Measurements from ENCODE around the gene L1CAM.

L1CAM gene

DNA sequence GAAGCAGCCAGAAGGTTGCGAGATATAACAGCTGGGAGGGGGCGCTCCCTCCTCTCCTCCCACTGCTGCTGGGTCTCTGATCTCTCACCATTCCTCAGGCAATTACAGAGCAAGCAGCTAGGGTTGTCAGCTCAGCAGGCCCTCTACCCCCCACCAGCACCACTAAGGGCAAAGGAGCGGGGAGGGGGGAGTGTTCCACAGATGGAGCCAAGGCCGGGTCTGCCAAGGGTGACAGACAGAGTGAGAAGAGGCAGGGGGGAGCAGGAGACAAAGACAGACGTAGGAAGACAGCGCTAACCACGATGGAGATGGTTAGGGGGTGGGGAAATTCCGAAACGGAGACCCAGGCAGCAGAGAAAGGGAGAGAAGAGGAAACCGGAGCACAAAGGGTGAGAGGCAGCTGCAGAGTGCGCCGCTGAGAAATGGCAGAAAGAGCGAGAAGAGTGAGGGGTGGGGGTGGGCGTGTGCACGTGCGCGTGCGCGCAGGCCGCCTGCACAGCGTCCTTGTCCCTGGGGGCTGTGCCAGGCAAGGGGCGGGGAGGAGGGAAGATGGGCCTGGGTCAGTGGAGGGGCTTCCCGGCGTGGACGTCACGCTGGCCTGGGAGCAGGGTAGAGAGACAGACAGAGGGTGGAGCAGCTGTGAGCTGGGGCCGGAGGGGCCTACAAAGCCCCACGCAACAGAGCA lies 6.9 kb downstream of the L1CAM start:
- no peak for DNase-seq (ENCODE audit: low read depth)
- TF ChIP-seq, protein P1, sequence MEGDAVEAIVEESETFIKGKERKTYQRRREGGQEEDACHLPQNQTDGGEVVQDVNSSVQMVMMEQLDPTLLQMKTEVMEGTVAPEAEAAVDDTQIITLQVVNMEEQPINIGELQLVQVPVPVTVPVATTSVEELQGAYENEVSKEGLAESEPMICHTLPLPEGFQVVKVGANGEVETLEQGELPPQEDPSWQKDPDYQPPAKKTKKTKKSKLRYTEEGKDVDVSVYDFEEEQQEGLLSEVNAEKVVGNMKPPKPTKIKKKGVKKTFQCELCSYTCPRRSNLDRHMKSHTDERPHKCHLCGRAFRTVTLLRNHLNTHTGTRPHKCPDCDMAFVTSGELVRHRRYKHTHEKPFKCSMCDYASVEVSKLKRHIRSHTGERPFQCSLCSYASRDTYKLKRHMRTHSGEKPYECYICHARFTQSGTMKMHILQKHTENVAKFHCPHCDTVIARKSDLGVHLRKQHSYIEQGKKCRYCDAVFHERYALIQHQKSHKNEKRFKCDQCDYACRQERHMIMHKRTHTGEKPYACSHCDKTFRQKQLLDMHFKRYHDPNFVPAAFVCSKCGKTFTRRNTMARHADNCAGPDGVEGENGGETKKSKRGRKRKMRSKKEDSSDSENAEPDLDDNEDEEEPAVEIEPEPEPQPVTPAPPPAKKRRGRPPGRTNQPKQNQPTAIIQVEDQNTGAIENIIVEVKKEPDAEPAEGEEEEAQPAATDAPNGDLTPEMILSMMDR (conservative IDR thresholded peaks at IDR 0.05; ENCODE audit: control insufficient read depth, insufficient read depth, low read depth, low read length): no peak
- no peak overlapping the region for H3K4me3 ChIP-seq (ENCODE audit: control insufficient read depth, low read depth, low read length)

DNA sequence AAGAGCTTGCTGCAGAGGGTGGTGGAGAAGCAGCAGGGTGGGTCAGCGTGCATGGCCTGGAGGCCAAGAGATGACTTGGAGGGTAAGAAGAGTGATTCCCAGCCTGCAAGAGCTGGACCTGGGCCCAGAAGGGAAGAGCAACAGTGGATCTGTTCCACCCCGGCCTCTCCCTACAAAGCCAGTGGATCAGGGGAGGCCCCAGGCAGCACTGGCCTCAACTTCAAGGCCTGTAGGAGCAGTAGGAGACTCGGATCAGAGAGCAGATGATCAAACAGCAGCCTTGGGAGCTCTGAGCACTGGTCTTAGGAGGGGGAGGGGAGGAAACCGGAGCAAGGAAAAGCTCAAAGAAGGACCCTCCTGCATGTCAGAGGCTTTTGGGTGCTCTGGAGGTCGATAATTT lies 7.6 kb downstream of the L1CAM start:
- DNase-seq (ENCODE audit: low read depth): no peak
- TF ChIP-seq, protein P1 (conservative IDR thresholded peaks at IDR 0.05; ENCODE audit: control insufficient read depth, insufficient read depth, low read depth, low read length): no peak
- no peak overlapping the region for H3K4me3 ChIP-seq (ENCODE audit: control insufficient read depth, low read depth, low read length)

DNA sequence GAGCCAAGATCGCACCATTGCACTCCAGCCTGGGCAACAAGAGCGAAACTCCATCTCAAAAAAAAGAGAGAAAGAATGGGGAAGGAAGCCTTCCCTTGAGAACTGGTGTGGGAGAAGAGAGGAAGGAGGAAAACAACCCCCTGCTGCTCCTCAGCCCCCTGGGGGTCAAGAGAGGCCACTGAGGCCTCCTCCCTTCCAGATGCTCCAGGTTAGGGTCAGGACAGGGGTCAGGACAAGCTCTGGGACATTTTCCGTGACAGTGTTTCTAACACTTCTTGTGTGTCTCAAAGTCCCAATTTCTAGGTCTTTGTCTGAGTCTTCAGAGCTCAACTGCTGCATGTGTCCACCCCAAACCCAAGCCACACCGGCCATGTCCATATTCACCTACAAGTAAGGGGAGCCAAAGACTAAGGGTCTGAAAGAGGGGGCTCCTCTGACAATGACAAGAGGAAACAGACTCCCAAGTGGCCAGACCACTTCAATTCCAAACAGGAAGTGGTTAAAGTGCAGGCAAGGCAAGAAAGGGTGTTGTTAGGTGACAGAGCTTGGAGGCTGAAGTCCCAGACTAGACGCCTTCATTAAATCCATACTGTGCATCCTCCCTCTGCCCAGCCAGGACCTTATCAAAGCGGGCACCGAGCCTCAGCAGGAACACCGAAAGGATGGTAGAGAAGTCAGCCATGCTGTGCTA lies 8.3 kb downstream of the L1CAM start:
- DNase-seq (ENCODE audit: low read depth): no peak
- TF ChIP-seq, protein P1 (conservative IDR thresholded peaks at IDR 0.05; ENCODE audit: control insufficient read depth, insufficient read depth, low read depth, low read length): no peak
- H3K4me3 ChIP-seq (ENCODE audit: control insufficient read depth, low read depth, low read length): no peak overlapping the region

DNA sequence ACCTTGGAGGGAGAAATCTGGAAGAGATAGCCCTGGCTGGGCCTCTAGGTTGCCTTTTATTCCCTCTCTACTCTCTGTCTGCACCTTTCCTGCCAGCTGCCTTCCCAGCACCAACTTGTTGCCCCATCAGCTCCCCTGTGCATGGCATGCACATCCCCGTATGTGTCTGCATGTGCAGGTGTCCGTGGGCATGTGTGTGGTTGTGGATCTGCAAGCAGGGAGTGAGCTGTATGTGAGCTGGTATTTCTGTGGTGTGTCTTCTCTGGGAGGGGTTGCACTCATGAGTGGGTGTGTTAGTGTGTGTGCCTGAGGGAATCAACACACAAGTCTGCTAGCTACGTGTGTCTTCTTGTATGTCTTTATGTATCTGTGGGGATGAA lies 9.9 kb downstream of the L1CAM start:
- TF ChIP-seq, protein P1 (conservative IDR thresholded peaks at IDR 0.05; ENCODE audit: control insufficient read depth, insufficient read depth, low read depth, low read length): no peak
- H3K4me3 ChIP-seq (ENCODE audit: control insufficient read depth, low read depth, low read length): no peak overlapping the region
- no peak for DNase-seq (ENCODE audit: low read depth)

DNA sequence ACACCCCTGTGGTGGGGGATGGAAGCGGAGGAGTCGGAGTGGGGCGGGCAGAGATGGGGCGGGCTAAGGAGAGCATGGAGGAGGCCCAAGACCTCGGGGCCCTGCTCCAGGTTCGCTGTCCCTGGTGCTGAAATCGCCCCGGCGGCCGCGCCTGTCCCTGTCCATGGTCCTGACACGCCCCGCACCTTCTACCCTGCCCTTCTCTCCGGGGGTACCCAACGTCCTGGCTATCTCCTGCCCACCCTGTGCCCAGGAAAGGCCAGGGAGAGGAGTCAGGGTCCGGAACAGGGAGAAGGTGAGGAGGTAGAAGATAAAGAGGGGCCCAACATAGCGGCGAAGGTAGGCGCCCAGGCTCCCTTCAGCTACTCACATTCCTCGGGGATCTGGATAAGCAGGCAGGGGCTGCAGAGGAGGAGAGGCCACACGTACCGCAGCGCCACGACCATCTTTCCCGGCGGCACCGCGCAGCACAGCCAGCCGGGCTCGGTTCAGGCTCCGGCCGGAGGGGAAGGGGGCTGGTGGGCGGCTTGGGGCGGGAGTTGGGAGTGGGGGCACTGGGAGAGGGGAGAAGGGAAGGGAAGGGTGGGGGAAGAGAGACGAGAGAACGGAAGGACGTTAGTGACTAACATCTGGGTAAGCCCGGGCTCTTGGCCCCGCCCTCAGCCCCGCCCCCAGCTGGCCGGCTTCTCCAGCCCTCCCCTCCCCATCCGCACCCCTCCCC lies 10.4 kb downstream of the L1CAM start:
- no peak overlapping the region for H3K4me3 ChIP-seq (ENCODE audit: control insufficient read depth, low read depth, low read length)
- DNase-seq (ENCODE audit: low read depth): peak; percentile 3
- TF ChIP-seq, protein P1 (conservative IDR thresholded peaks at IDR 0.05; ENCODE audit: control insufficient read depth, insufficient read depth, low read depth, low read length): no peak

DNA sequence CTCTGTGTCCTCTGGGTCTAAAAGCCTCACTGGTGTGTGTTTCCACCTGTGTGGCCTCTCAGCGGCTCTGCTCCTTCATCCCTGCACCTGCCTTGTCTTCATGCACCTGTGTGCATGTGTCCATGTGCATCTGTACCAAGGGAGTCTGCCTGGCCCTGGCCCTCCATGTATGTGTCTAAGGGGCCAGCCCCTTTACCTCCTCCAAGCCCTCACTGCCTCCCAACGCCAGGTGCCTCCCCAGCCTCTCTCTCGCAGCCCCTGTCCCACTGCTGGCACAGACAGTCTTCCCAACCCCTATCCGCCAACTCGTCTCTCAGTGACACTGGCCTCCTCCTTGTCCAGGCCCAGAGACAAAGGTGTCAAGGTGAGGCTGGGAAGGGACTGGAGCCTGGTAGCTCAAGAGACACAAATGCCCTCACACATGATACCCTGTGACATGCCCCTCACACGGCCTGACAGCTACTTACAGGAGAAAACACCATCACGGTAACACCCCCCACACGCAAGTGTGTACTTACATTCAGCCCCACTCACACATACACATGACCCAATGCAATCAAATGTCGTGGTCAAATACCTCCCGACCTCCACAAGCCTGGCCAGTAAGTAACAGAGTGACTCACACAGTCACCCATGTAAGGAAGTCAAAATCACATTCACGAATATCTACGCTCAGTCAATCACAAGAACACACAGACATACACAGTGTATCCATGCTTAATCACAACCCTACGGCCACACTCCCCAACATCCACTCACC lies 11.4 kb downstream of the L1CAM start:
- TF ChIP-seq, protein P1 (conservative IDR thresholded peaks at IDR 0.05; ENCODE audit: control insufficient read depth, insufficient read depth, low read depth, low read length): no peak
- no peak overlapping the region for H3K4me3 ChIP-seq (ENCODE audit: control insufficient read depth, low read depth, low read length)
- no peak for DNase-seq (ENCODE audit: low read depth)
